Body of pancreas (tissue), 4 donors: Measurements from ENCODE around the gene PLEKHO1.

Source experiments
- CTCF ChIP-seq, 7 experiments: fragments of 450-650 bp in 4 of 7; fragments of 200-600 bp in 3 of 7; sonication (generic) in 3 of 7; IDR thresholded peaks; one replicate each; pipeline ENCODE4 v1.5.1; 2016 to 2019; ENCODE audit warnings: antibody characterized with exemption in 7 of 7
- POLR2A ChIP-seq, 3 donors: fragments of 450-650 bp; IDR thresholded peaks; one replicate each; pipeline ENCODE4 v1.6.1; 2016; ENCODE audit warnings: antibody characterized with exemption in 3 of 3, mild to moderate bottlenecking in 2 of 3

- TF ChIP-seq CTCF (IDR thresholded peaks at IDR 0.05): peak in 5 of 7 experiments; percentile 31 to 44 (median 37)
- TF ChIP-seq POLR2A (IDR thresholded peaks at IDR 0.05): no peak
Measured at GRCh38 chr1:150165622-150166612, 16.2 kb downstream of the PLEKHO1 start.
